GM18858 (cell line): ENCODE data around the gene ETS1.

Source experiments
- ATAC-seq: cut with Tn5 transposase; IDR thresholded peaks from one replicate; pipeline ENCODE4 v1.9.1; 2021; ENCODE audit not compliant: unreplicated experiment

ETS1 gene

DNA sequence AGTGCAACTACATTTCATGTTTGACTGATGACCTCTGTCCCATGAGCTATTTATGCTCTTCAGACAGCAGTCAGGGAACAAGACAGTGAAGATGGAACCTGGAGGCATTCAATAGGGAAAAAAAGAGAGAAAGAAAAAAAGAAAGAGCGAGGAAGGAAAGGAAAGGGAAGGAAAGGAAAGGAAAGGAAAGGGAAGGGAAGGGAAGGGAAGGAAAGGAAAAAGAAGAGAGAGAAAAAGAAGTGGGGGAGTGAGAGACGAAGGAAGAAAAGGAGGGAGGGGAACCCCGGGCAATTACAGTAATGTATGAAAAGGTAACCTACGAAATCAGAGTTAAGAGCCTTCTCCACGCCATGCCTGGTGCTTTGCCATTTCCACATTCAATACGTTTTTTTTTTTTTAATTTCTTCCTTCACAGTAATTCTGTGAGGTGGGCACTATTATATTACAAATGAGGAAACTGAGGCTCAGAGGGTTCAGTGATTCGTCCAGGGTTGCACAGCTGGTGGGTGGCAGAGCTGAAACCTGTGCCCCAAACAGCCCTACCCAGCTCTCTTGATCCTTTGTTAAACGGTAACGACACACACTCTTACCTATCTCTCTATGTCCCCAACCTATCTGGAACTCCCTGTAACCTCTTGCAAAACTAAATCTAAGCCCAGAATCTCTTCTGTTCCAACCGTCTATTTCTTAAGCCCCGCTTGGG lies 39.3 kb downstream of the ETS1 start:
- no peak for ATAC-seq

GRCh38 chr11:128546916-128547315 lies 40.4 kb downstream of the ETS1 start:
- ATAC-seq: no peak

- no peak for ATAC-seq
Observed at GRCh38 chr11:128544471-128545051, 42.8 kb downstream of the ETS1 start.

- no peak for ATAC-seq
Observed at GRCh38 chr11:128540469-128540868, 46.9 kb downstream of the ETS1 start.

GRCh38 chr11:128536506-128536905 lies 50.9 kb downstream of the ETS1 start:
- no peak for ATAC-seq

DNA sequence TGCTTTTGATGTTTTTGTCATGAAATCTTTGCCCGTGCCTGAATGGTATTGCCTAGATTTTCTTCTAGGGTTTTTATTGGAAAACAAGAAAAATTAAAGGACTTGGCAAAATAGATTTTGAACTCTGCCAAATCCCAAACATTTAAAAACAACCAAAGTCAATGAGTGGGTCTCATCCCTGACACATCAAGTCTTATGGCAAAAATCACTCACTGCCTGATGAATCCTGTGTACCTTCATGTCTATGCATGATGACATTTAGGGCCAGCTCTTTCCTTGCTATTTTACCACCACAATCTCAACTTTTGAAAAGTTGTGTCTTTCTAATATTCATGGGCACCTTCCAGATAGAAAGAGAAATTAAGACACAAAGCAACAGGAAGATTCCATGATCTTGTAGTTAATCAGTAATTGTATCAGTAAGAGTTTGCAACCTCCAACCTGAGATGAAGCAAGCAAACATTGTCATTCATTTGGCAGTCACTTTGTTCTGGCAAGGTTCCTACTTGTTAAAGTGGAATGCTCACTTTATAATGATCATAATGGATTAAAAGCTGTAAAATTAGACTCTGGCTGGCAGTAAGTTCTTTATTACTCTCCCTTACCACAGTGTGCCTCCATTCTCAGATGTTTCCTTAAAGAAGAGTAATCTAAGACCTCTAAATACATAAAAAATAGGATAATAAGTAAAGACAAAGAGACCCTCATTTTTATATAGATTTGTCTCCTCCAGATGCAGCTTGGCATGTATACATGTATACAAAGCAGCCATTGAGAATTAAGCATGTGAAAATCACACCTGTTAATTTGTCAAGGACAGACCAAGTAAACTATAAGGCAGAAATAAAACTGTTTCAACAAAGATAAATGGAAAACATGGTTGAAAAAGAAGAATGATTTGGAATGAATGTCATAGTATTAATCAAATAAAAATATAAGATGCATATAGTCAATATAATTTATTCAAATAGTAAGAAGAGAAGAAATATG lies 51.6 kb downstream of the ETS1 start:
- no peak for ATAC-seq

DNA sequence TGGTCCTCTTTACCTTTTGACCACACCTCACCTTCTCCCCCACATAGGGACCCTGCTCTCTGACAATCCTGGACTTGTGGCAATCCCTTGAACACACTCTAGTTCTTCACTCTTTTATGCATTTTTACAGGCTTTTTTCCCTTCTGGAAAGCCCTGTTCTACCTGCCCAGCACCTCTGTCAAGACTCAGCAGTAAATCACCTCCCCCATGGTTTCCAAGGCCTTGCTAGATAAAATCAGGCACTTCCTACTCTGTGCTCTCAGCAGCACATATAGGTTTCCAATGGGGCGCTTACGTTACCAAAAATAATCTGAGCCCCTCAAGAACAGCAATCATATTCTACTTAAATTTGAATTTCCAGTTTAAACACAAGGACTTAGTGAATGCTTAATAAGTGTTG lies 53.9 kb downstream of the ETS1 start:
- ATAC-seq: no peak

DNA sequence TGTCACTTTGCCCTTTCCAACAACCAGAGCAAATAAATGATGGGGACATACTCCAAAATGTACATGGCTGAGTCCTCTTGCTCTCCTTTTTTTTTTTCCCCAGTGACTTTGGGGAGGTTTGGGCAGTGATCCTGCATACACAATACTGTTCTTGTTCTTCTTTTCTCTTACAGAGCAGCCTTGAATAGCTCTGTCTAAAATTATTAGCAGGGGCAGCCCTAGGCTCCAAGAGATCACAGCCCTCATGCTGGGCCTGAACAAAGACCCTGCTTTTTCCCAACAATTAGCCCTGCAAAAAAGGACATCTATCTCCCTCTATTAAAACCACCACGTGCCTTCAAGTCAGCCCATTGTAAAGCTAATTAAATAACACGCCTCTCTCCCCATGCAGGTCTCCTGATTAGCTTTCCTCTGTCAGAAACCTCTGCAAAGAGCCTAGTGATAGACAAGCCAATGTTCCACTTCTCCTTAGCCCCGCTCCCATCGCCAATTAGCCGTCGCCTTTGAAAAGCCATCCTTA lies 54.7 kb downstream of the ETS1 start:
- no peak for ATAC-seq

- ATAC-seq: no peak
Observed at GRCh38 chr11:128532016-128532571, 55.3 kb downstream of the ETS1 start.

DNA sequence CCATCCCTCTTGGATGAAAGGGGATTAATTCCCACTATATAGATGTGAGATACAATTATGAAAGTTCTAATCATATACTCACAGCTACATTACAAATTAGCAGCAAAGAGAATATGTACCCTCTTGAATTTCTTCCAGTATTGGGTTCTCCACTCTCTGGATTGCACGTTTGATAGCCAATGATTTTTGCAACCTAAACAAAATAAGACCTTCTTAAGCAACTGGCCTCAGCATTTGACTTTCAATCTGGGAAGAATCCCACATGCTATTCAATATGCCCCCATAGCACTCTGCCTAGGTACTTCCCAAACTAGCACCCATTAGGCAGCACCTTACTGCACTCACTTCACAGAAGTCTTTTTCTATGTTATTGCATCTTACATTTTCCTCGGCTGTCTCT lies 55.8 kb downstream of the ETS1 start:
- no peak for ATAC-seq

DNA sequence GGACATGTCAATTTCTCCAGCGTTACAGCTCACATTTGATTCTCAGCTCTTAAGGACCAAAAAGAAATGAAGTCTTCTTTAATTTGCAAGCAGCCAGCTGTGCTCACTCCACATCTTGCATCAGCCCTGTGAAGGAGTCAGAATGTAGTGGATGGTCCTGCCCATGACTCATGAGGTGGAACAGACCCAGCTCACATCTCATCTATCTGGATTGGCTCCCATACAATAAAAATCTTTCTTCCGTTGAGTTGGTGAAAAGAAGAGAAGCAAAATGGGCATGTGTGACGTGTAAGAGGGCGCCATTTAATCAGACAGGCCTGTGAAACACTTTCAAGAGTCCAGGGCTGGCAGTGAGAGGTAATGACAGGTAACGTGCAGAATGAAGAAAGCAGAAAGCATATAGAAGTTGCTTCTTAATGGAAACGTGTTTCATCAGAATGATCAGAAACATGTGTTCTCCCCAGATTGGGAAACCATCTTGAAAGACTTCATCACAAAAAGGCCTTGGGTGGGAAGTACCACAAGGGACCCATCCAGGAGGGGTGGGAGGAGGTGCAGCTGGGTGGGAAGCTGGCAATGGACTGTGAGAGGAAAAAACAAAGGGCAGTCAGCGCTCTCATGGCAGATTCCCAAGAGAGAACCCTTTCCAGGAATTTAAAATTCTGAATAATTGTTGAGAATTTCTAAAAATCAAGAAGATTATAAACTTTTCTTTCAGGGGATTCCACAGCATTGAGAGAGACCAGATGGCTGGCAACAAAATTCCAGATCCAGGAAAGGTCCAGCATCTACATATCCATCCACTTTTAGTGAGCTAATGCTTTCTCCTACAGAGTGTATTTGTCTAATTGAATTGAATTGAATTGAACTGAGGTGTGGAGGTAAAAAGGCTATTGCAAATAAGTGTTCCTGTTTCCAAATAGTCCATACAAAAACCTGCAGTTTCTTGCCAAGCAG lies 57.0 kb downstream of the ETS1 start:
- no peak for ATAC-seq

GRCh38 chr11:128528294-128528693 lies 59.1 kb downstream of the ETS1 start:
- no peak for ATAC-seq

DNA sequence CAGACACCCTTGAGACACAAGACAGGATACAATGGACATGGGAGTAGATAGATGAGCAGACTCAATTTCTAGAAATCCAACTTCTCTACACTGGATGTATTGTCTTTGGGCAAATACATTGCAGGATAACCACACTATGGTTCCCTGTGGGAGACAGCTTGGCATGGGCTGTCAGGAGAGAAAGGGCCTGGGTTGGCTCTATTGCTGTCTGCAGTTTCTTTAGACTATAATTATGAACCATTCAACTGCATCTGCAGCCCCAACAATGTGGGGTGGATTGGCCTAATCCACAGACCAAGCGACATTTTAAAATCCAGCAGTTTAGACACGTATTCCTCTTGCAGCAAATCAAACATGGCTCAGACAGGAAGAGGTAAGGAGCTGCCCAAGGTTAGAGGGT lies 60.3 kb downstream of the ETS1 start:
- no peak for ATAC-seq

GRCh38 chr11:128525411-128526243 lies 61.7 kb downstream of the ETS1 start:
- no peak for ATAC-seq

DNA sequence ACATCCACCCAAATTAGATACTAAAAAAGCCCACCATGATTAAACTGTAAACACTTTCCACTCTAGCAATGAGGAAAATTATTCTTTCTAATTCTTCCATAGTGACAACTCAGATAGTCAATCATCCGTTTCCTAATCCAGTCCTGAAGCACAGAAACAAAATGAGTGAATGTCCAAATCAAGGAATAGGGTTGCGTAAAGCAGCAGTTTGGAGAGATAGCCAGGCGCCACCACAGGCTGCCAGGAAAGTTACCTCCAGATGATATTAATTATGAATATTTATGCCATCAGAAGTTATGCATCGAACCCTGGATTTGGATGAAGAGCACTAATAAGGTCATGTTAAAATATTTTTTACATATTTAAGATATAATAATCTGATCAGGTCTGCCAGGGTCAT lies 63.2 kb downstream of the ETS1 start:
- ATAC-seq: no peak

DNA sequence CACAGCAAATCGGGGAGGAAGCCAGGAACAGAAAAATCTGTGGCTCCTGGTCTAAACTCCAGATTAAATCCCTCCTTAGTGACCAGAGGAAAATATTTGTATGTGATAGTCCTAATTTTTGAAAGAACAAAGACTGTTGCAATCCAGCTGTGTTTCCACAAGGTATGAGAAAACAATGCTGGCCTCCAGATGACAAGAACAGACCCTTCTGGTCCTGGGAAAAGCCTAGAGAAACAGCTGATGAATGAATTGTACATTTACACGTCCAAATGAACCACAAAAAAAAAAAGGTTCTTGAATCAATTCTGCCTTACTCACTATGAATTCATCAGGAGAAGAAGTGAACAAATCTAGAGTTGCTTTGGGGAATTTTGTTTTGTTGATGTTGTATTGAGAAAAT lies 63.7 kb downstream of the ETS1 start:
- ATAC-seq: no peak

GRCh38 chr11:128522943-128523518 lies 64.3 kb downstream of the ETS1 start:
- ATAC-seq: no peak

DNA sequence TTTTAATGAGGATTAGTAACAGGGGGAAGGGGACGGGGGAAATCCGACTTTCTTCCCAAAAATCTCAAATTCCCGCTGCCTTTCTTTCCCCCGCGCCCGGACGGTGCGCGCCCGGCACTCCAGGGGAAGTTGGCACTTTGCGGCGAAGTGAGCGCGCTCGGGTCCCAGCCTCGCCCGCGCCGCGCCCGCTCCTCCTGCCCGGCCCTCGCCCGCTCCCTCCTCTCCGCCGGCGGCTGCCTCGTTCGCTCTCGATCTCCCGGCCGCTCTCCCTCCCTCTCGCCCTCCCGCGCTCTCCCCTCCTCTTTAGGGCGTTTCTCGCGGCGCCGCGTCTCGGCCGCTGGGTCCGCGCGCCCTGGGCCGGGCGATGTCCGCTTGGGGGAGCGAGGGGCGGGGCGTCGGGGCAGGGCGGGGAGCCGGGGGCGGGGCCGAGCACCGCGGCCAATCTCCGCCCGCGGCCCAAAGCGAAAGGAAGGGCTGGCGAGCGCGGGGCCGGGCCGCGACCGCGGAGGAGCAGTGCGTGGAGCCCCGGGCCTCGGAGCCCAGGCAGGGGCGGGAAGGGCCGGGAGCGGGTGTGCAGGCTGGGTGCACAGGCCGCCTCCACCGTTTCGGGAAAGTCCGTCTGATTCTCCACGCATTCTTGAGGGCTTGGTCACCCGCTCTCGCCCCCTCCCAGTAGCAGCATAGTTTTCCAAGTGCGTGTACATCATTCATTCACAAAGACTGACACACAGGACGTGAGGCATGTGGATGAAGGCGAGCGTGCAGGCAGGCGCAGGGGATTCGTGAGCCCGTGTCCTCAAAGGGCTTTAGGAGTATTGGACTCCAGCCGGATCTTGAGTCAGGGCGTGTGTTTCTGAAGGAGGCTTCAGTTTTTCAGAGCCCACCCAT lies 65.1 kb downstream of the ETS1 start:
- peak; percentile 47 for ATAC-seq
